ENCODE results near the gene LPP.
A peak's percentile ranks its signal among the peaks of the same experiment; 100 is the strongest.

LPP gene

DNA sequence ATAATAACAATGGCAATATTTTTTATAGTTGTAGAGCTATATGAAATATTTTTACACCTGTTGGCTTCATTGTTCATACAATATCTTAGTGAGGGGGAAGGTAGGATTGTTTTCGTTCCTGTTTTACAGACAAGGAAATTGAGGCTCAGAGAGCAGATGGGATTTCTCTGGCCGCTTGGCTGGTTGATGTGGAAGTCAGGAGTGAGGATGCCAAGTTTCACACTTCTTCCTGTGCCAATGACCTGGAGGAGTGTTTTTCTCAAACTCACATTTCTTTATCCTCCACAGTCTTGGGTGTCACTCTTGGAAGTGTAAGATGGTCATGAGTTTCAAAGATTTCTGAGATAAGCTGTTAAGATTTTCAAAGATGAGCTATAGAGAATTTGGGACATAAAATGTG, 50.6 kb downstream of the LPP start:
- H3K79me2 ChIP-seq (ENCODE audit: insufficient read depth, low read length) = no peaks in the 10 kb centered on the region

DNA sequence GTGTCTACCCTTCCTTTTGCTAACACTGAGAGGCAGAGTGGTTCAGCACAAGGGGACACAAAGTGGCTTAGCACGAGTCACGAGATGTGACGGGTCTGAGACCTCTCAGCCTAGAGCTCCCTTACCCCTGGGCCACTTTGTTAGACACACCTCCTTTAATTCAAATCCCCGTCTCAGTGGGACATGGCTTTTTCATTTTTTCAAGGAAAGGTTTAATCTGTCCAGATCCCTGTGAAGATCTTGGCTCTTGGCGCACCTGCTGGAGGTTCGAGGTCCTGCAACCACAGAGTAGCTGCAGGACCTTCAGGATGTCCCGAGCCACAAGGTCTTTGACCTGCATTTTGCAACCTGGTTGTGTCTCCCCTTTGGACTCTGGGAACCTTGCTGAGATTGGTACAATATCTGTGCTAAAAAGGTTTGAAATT, 52.0 kb downstream of the LPP start:
- Histone ChIP-seq H3K9ac (ENCODE audit: low read length) (no peak overlapping the region), H3K9me2 (replicated peaks; ENCODE audit: insufficient read depth, low read length) (no peaks in the 10 kb centered on the region), H3F3A (ENCODE audit: insufficient read depth) (no peaks in the 10 kb centered on the region), H3K36me3 (ENCODE audit: low read length) (no peaks in the 10 kb centered on the region), H3K4me3 (ENCODE audit: insufficient read depth, low read length, poor library complexity, severe bottlenecking) (no peak overlapping the region), H4K20me1 (ENCODE audit: low read depth, low read length) (no peaks in the 10 kb centered on the region), H3K27me3 (ENCODE audit: low read length) (no peaks in the 10 kb centered on the region), H3K27ac (ENCODE audit: low read depth, low read length) (no peak overlapping the region), H3K4me2 (ENCODE audit: low read depth, low read length, poor library complexity, severe bottlenecking) (peak overlapping the region; percentile 11), H2AFZ (ENCODE audit: low read depth, low read length, severe bottlenecking) (no peak overlapping the region), H3K9me3 (ENCODE audit: insufficient read depth, low read length) (no peaks in the 10 kb centered on the region), H3K79me2 (ENCODE audit: insufficient read depth, low read length) (no peaks in the 10 kb centered on the region)
- TF ChIP-seq, protein P1, sequence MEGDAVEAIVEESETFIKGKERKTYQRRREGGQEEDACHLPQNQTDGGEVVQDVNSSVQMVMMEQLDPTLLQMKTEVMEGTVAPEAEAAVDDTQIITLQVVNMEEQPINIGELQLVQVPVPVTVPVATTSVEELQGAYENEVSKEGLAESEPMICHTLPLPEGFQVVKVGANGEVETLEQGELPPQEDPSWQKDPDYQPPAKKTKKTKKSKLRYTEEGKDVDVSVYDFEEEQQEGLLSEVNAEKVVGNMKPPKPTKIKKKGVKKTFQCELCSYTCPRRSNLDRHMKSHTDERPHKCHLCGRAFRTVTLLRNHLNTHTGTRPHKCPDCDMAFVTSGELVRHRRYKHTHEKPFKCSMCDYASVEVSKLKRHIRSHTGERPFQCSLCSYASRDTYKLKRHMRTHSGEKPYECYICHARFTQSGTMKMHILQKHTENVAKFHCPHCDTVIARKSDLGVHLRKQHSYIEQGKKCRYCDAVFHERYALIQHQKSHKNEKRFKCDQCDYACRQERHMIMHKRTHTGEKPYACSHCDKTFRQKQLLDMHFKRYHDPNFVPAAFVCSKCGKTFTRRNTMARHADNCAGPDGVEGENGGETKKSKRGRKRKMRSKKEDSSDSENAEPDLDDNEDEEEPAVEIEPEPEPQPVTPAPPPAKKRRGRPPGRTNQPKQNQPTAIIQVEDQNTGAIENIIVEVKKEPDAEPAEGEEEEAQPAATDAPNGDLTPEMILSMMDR (IDR thresholded peaks at IDR 0.05; ENCODE audit: insufficient read depth, low read length, poor library complexity, severe bottlenecking) = no peak
- no peak for TF ChIP-seq EZH2phosphoT487 (conservative IDR thresholded peaks at IDR 0.05; ENCODE audit: low read length)

More for the DNA sequence above, 50.6 kb downstream of the LPP start:
- Histone ChIP-seq H3K9me2 (replicated peaks; ENCODE audit: insufficient read depth, low read length) (no peaks in the 10 kb centered on the region), H3K9me3 (ENCODE audit: insufficient read depth, low read length) (no peaks in the 10 kb centered on the region), H2AFZ (ENCODE audit: low read depth, low read length, severe bottlenecking) (no peak overlapping the region), H3K27me3 (ENCODE audit: low read length) (no peaks in the 10 kb centered on the region), H3K4me3 (ENCODE audit: insufficient read depth, low read length, poor library complexity, severe bottlenecking) (no peak overlapping the region), H3F3A (ENCODE audit: insufficient read depth) (no peaks in the 10 kb centered on the region), H3K27ac (ENCODE audit: low read depth, low read length) (no peak overlapping the region), H3K36me3 (ENCODE audit: low read length) (no peaks in the 10 kb centered on the region), H4K20me1 (ENCODE audit: low read depth, low read length) (no peaks in the 10 kb centered on the region), H3K4me2 (ENCODE audit: low read depth, low read length, poor library complexity, severe bottlenecking) (no peak overlapping the region), H3K9ac (ENCODE audit: low read length) (no peak overlapping the region)
- TF ChIP-seq, protein P1 (IDR thresholded peaks at IDR 0.05; ENCODE audit: insufficient read depth, low read length, poor library complexity, severe bottlenecking) = no peak
- TF ChIP-seq EZH2phosphoT487 (conservative IDR thresholded peaks at IDR 0.05; ENCODE audit: low read length) = no peak

DNA sequence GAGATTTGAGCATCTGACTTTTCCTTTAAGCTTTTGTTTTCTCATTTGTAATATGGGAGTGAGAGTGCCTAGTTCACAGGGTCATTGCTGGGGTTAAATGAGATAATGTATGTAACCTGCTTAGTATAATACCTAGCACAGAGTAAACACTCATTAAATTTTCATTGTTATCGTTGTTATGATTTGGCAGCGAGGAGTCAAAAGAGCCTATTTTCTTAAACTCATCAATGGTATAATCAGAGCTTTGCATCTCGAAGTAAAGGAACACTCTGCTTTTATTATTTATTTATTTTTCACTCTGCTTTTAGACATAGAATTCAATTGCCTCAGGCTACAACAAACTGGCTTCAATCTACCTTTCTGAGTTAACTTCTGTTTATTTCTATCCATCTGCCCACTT, 52.8 kb downstream of the LPP start:
- no peaks in the 10 kb centered on the region for H3K36me3 ChIP-seq (ENCODE audit: low read length)
- no peak for TF ChIP-seq EZH2phosphoT487 (conservative IDR thresholded peaks at IDR 0.05; ENCODE audit: low read length)
- TF ChIP-seq, protein P1 (IDR thresholded peaks at IDR 0.05; ENCODE audit: insufficient read depth, low read length, poor library complexity, severe bottlenecking) = no peak
- no peak overlapping the region for H3K9ac ChIP-seq (ENCODE audit: low read length)
- no peak overlapping the region for H3K4me3 ChIP-seq (ENCODE audit: insufficient read depth, low read length, poor library complexity, severe bottlenecking)
- no peak overlapping the region for H3K27ac ChIP-seq (ENCODE audit: low read depth, low read length)
- no peaks in the 10 kb centered on the region for H3K27me3 ChIP-seq (ENCODE audit: low read length)
- H3F3A ChIP-seq (ENCODE audit: insufficient read depth) = no peaks in the 10 kb centered on the region
- no peak overlapping the region for H2AFZ ChIP-seq (ENCODE audit: low read depth, low read length, severe bottlenecking)
- H3K4me2 ChIP-seq (ENCODE audit: low read depth, low read length, poor library complexity, severe bottlenecking) = no peak overlapping the region
- no peaks in the 10 kb centered on the region for H3K9me3 ChIP-seq (ENCODE audit: insufficient read depth, low read length)
- H3K79me2 ChIP-seq (ENCODE audit: insufficient read depth, low read length) = no peaks in the 10 kb centered on the region
- no peaks in the 10 kb centered on the region for H3K9me2 ChIP-seq (replicated peaks; ENCODE audit: insufficient read depth, low read length)
- no peaks in the 10 kb centered on the region for H4K20me1 ChIP-seq (ENCODE audit: low read depth, low read length)

Measured in SU-DHL-6 (cell line).